Neural crest cell (in vitro differentiated cells): Measurements from ENCODE around the gene SHB. TPM values are rescaled to one million over a fixed set of nuclear protein-coding genes. Genes with fewer than 3 reads are reported as not detected.

Experiments used
- DNase-seq: peaks from one replicate; pipeline ENCODE4 v3.0.0; 2021; ENCODE audit warnings: low read depth, mixed read lengths, low spot score
- H3K27ac Mint-ChIP-seq: one replicate; pipeline ENCODE4 v1.8.0; 2021; ENCODE audit warnings: mild to moderate bottlenecking, mixed read lengths; ENCODE audit not compliant: unreplicated experiment
- H3K27me3 Mint-ChIP-seq: 2 replicates; pipeline ENCODE4 v1.8.0; 2021; ENCODE audit warnings: low read depth, mild to moderate bottlenecking, mixed read lengths
- H3K36me3 Mint-ChIP-seq: 2 replicates; pipeline ENCODE4 v1.8.0; 2021; ENCODE audit warnings: low read depth, mild to moderate bottlenecking, mixed read lengths
- H3K4me1 Mint-ChIP-seq: 2 replicates; pipeline ENCODE4 v1.8.0; 2021; ENCODE audit warnings: mixed read lengths
- H3K4me3 Mint-ChIP-seq: one replicate; pipeline ENCODE4 v1.8.0; 2021; ENCODE audit warnings: mild to moderate bottlenecking, mixed read lengths
- H3K9me3 Mint-ChIP-seq: 2 replicates; pipeline ENCODE4 v1.8.0; 2021; ENCODE audit warnings: mixed read lengths
- total RNA-seq: library from RNA; stranded (reverse); gene quantifications from 2 replicates; pipeline ENCODE4 v1.2.1, GENCODE V29; 2021
- TF ChIP-seq, protein P1 (sequence below): fragments of 200-600 bp; sonication (generic); conservative IDR thresholded peaks from 2 replicates; pipeline ENCODE4 v1.5.0; 2021; ENCODE audit warnings: antibody characterized with exemption, mild to moderate bottlenecking

The SHB gene
- total RNA-seq, 1 donor from 2014 or later, result 4.6 TPM

DNA sequence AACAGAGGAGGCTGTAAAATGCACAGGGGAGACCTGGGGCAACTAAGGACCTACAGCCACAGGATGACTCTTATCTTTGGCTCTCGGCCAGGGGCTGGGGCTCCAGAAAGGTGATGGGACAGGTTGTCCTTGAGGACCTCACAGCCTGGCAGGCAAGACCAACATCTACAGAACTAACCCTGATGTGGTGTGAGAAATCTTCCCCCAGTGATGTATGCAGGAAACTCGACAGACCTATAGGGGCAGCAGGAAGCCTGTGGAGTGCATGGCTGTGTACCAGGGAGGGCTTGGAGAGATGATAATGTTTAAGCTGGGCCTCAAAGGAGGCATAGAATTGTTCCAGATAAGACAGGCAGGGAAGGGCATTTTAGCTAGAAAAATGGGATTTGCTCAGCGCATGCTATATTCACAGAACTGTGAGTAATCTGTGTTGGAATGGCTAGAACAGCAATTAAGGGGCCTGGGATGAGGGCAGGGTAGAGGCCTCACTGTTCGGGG lies 96.6 kb downstream of the SHB start:
- Mint-ChIP-seq H3K36me3 (no peaks in the 10 kb centered on the region), H3K27ac (no peak overlapping the region), H3K9me3 (no peaks in the 10 kb centered on the region), H3K4me3 (no peak overlapping the region), H3K27me3 (no peaks in the 10 kb centered on the region), H3K4me1 (no peaks in the 10 kb centered on the region)
- TF ChIP-seq, protein P1, sequence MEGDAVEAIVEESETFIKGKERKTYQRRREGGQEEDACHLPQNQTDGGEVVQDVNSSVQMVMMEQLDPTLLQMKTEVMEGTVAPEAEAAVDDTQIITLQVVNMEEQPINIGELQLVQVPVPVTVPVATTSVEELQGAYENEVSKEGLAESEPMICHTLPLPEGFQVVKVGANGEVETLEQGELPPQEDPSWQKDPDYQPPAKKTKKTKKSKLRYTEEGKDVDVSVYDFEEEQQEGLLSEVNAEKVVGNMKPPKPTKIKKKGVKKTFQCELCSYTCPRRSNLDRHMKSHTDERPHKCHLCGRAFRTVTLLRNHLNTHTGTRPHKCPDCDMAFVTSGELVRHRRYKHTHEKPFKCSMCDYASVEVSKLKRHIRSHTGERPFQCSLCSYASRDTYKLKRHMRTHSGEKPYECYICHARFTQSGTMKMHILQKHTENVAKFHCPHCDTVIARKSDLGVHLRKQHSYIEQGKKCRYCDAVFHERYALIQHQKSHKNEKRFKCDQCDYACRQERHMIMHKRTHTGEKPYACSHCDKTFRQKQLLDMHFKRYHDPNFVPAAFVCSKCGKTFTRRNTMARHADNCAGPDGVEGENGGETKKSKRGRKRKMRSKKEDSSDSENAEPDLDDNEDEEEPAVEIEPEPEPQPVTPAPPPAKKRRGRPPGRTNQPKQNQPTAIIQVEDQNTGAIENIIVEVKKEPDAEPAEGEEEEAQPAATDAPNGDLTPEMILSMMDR, result peak; percentile 24
- no peak for DNase-seq

DNA sequence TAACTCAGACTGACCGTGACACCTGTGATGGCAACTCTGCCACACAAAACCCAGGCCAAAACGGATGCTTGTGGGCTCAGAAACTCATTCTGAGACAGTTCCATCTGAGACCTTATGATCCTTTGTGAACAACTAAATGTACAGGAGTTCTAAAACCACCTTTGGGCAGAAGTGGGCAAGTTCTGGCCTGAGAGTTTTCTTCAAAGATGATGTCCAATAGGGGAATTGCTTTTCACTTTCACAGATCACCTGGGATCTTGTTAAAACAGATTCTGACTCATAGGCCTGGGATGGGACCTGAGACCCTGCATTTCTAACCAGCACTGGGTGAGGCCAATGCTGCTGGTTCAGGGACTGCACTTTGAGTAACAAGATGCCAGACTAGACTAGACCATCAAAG lies 97.3 kb downstream of the SHB start:
- H3K36me3 Mint-ChIP-seq, result no peaks in the 10 kb centered on the region
- no peaks in the 10 kb centered on the region for H3K9me3 Mint-ChIP-seq
- DNase-seq, result no peak
- no peaks in the 10 kb centered on the region for H3K27me3 Mint-ChIP-seq
- no peak overlapping the region for H3K4me3 Mint-ChIP-seq
- H3K27ac Mint-ChIP-seq, result no peak overlapping the region
- TF ChIP-seq, protein P1, result no peak
- no peaks in the 10 kb centered on the region for H3K4me1 Mint-ChIP-seq

DNA sequence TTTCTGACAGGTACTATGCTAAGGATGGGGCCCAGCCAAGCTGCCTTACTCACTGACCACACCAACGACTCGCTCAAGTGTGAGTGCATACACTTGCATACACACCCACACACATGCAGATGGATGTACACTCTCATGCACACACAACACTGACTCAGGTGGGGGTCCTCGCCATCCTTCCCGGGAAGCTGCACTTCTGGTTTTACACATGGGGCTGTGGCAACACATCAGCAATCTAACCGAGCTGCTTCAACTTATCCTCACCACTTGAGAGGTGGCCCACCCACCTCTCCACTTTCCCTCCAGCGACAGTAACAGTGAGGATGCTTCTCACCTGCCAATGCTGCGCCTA lies 97.9 kb downstream of the SHB start:
- DNase-seq, result no peak
- TF ChIP-seq, protein P1, result no peak
- Mint-ChIP-seq H3K4me1 (no peaks in the 10 kb centered on the region), H3K27ac (no peak overlapping the region), H3K27me3 (no peaks in the 10 kb centered on the region), H3K36me3 (no peaks in the 10 kb centered on the region), H3K9me3 (no peaks in the 10 kb centered on the region), H3K4me3 (no peak overlapping the region)

DNA sequence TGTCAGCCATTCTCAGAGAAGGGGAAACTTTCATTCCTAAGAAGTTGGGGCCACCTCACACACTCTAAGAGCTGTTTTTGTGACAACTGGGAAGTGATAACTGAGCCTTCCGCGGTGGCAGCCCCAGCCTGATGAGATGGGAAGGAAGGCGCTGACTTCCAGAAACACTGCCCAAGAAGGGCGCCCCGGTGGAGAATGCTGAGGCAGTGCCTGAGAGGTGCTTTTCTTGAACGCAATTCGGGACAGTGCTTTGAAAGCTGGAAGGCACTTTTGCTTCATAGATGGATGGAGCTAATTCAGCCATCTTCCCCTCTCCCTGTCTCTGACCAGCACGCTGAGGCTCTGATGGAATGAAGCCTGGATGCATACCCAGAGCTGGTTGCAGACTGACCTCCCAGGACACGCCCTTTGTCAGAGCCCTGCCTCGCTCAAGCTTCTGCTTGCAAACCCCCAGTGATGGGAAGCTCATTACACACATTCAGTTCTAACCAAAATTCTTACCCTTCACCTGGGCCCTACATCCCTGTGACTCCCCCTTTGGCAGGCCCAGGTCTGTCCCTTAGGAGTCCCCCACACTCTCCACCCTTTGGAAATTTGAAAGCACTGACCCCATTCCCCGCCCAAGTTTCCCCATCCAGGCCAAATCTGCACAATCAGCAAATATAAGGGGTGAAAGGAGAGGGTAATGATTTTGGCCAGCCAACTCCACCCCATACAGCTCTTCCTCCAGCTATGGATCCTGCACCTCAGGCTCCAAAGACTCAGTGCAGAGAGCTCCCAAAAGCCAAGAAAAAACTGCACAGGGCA lies 98.5 kb downstream of the SHB start:
- Mint-ChIP-seq H3K27ac (peak overlapping the region; percentile 19), H3K9me3 (no peaks in the 10 kb centered on the region), H3K27me3 (no peaks in the 10 kb centered on the region), H3K36me3 (no peaks in the 10 kb centered on the region), H3K4me1 (no peaks in the 10 kb centered on the region), H3K4me3 (no peak overlapping the region)
- TF ChIP-seq, protein P1, result no peak
- DNase-seq, result no peak

DNA sequence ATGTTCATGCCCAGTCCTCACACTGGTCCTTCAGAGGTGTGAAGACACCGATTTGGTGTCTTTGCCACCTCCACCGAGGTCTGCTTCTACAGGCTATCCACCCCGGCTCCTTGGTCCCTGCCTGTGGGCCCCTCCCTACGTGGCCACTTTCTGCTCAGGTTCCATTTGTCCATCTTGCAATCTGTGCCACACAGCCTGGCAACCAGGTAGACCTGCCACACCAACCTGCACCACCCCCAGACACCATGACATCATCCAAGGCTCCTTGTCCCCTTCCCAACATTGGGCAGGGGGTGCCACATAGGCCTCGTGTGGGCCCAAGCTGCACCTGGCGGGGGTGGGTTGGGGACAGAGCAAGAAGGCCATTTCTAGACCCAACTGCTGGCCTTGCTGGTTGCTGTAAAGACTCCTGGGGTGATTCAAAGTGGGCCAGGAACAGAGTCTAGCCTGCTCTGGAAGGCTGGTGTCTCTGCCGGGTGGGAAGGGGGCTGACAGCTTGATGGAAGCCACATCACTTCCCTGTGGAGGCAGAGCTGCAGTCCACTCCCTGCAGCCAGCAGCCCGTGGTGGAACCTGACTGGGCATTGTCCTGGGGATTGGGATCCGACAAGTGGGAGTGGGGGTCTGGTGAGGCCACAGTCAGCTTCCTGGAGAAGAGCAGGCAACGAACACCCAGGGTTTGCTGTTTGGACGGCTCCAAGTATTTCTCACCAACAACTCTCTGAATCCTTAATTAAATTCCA lies 99.3 kb downstream of the SHB start:
- Mint-ChIP-seq H3K36me3 (no peaks in the 10 kb centered on the region), H3K4me3 (no peak overlapping the region), H3K9me3 (no peaks in the 10 kb centered on the region), H3K27ac (peak overlapping the region; percentile 19), H3K4me1 (peaks cover 2% of the 10 kb centered on the region), H3K27me3 (no peaks in the 10 kb centered on the region)
- TF ChIP-seq, protein P1, result no peak
- DNase-seq, result no peak
